Retinal pigment epithelial cell (primary cell): ENCODE data around the gene GPR55.

Experiments
- DNase-seq: peaks from one replicate; pipeline ENCODE4 v3.0.0-alpha.2; 2010; ENCODE audit warnings: low read depth
- H3K4me3 ChIP-seq: 2 replicates; pipeline ENCODE4 v1.5.1; 2011; ENCODE audit warnings: mild to moderate bottlenecking, low read length, control low read depth, moderate library complexity
- TF ChIP-seq, protein P1 (sequence below): conservative IDR thresholded peaks from 2 replicates; pipeline ENCODE4 v1.5.1; 2011; ENCODE audit warnings: low read depth, low read length, control low read depth, inconsistent platforms

GPR55 gene

DNA sequence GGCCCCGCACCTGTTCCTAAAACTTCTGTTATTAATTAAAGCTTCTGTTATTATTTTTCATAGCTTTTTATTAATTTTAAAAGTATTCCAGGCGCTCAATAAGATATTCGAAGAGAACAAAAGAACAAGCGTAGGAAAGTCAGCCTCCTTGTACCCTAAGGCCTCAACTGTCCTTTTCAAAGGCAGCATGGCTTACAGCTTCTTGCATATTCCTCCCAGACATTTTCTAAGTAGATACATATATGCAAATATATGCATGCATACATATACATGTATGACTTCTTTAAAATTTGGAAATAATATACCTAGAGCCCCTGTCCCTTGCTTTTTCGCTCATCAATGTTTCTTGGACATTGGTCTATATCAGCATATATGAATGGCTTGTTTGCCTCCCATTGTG, 12.3 kb downstream of the GPR55 start:
- TF ChIP-seq, protein P1, sequence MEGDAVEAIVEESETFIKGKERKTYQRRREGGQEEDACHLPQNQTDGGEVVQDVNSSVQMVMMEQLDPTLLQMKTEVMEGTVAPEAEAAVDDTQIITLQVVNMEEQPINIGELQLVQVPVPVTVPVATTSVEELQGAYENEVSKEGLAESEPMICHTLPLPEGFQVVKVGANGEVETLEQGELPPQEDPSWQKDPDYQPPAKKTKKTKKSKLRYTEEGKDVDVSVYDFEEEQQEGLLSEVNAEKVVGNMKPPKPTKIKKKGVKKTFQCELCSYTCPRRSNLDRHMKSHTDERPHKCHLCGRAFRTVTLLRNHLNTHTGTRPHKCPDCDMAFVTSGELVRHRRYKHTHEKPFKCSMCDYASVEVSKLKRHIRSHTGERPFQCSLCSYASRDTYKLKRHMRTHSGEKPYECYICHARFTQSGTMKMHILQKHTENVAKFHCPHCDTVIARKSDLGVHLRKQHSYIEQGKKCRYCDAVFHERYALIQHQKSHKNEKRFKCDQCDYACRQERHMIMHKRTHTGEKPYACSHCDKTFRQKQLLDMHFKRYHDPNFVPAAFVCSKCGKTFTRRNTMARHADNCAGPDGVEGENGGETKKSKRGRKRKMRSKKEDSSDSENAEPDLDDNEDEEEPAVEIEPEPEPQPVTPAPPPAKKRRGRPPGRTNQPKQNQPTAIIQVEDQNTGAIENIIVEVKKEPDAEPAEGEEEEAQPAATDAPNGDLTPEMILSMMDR: no peak
- no peak overlapping the region for H3K4me3 ChIP-seq
- DNase-seq: no peak

DNA sequence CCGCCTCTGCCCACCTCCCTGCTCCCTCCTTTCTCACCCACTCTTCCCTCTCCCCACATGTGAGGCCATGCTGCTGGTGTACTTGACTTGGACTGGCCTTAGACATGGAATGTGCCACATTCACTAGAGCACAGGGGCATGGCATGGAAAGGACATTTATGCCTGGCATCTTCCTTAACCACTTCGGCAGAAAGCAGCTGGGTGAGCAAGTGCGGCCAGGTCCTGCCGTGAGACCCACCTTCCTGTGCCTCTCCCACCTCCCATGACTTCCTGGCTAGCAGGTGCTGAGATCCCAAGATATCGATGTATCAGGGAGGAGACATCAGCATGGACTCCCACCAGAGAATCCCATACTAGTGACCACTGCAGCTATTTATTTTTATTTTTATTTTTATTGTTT, 13.0 kb downstream of the GPR55 start:
- no peak overlapping the region for H3K4me3 ChIP-seq
- TF ChIP-seq, protein P1: no peak
- no peak for DNase-seq

DNA sequence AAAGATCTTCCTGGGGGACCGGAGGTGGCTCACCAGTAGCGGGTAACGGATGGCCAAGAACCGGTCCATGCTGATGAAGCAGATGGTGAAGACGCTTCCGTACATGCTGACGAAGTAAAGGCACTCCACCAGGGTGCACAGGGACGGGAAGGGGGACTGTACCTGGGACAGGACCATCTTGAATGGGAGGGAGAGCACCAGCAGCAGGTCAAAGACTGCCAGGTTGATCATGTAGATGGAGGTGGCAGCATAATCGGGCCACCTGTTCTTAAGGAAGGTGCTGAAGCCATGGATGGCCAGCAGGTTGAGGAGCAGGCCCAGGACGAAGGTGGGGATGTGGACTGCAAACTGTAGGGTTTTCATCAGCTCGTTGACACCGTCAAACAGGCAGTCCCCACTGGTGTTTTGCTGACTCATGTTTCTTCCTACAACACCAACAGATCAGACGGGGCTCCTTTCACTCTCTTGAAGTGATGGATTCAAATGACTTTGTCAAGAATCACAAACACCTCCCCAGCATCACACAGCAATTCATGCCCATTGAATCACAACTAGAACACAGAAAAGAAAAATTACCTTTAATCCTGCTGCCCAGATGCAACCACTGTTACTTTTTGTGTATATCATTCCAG, 14.4 kb downstream of the GPR55 start:
- no peak overlapping the region for H3K4me3 ChIP-seq
- TF ChIP-seq, protein P1: no peak
- DNase-seq: no peak

DNA sequence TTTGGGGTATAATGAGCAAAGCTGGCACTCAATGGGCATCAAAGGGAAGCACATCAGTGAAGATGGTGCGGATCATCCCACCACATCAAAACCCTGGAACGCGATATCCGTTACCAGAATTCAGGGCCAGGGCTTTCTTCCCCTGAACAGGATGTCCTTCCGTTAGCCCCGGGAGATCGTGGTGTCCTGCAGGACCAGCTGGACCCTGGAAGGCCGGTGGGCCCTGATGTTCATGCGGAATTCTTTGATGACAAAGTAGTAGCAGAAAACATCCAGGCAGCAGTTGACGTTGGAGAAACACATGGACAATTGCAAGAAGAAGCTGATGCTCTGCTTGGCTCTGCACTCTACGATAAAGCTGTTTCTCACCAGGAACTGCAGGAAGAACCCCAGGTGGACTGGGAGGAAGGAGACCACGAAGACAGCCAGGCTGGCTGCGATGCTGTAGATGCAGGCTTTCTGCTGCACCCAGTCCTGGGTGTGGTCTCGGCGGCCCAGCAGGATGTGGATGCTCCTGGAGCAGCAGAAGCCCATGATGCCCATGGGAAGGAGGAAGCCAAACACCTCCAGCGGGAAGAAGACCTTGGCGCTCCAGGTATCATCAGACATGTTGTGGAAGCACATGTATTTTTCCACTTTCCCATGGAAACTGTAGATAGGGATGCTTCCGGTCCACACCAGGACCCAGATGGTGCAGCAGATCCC, 15.0 kb downstream of the GPR55 start:
- H3K4me3 ChIP-seq: no peak overlapping the region
- TF ChIP-seq, protein P1: no peak
- no peak for DNase-seq

DNA sequence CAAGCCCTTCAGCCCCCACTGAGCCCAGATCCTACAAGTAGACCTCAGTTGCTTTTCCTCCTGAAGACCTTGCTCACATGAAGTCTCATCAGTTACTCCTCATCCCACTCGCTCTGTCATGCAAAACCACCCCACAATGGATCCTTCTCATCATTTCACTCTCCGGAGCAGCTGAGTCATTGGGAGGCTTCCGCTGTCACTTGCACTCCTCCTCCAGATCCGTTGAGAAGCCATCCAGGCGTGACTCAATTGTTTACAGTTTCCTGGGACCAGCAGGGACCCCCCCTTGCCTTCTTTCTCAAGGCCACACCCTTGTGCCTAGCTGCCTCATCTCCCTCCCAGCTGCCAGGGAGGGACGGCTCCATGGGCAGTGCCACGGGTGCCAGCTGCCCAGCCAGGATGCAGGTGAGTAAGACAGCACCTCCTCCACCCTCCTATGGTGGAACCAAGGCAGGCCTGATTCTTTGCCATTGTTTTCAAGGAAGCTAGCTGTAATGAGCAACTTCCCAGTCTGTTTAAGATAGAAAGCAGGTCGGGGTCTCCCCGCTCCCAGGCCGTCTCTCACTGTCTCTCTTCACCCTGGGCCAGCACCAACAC, 16.3 kb downstream of the GPR55 start:
- no peak for DNase-seq
- TF ChIP-seq, protein P1: no peak
- no peak overlapping the region for H3K4me3 ChIP-seq

DNA sequence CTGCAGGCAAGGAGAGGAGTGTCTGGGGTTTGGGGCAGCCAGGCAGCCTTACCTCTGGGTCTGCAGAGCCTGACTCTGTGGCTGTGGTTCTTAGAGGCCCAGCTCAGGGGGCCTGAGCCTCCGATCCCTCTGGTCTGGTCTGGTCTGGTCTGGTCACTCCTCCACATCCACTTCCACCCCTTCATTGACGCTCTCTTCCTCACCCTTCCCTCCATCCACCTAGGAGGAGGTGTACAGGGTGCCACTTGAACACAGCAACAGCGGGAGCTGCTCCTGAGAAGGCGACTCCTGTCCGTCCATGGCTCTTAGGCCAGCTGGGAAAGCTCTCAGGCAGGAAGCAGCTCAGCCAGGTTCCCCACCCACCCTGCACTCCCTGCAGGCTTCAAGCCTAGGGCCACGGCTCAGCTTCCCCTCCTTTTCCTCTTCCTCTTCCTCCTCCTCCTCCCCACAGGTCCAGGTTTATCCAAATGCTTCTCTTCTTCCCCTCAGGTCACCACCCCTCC, 16.9 kb downstream of the GPR55 start:
- no peak for DNase-seq
- H3K4me3 ChIP-seq: no peak overlapping the region
- TF ChIP-seq, protein P1: no peak
